COR-L47 (cell line): ENCODE results near the gene ENTR1.
"Not testable (repeated sequence)": the region's sequence is repeated elsewhere in the genome, so short reads cannot be mapped to it uniquely, and the experiment has no call there.

Experiments used
- DNase-seq: peaks from one replicate; lab custom pipeline; 2025; lab: John Stamatoyannopoulos, UW

Gene ENTR1

DNA sequence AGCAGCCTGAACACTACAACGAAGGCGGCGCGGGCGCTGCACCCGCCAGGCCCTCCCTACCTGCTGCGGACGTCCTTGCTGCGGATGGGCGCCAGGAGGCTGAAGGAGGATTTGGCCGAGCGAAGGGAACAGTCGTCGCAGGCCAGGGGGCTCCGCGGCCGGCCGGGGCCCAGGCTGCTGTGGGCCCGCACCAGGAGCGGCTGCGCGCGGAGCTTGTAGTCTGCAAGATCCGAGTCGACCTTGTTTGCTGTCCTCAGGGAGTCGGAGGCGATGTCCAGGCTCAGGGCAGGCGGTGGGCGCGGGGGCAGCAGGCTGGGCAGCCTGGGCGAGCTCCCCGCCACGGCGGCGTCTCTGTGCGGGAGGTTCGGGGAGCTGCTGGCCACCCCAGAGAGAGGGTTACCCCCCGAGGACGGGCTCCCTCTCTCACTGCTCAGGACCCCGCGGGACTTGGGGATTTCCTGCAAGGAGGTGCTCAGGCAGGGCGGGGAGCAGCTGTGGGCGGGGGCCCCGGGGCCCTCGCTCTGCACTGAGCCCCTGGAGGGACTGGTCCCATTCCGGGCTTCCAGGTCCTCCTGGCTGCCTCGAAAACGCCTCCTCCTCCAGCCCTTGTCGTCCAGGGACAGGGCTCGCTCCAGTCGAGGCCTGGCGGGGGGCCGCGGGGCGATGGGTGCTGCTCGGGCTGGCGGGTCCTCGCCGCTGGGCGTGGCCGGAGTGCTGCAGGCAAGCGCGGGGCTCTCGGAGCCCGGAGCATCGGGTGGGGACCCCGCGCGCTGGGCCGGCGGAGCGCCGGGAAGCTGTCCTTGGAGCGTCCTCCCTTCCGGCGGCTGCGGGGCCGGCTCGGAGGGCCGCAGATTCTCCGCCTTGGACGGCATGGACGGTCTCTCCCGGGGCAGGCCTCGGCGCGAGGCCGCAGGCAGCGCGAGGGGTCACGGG, 28.4 kb upstream of the ENTR1 start:
- DNase-seq, result peak; percentile 11

DNA sequence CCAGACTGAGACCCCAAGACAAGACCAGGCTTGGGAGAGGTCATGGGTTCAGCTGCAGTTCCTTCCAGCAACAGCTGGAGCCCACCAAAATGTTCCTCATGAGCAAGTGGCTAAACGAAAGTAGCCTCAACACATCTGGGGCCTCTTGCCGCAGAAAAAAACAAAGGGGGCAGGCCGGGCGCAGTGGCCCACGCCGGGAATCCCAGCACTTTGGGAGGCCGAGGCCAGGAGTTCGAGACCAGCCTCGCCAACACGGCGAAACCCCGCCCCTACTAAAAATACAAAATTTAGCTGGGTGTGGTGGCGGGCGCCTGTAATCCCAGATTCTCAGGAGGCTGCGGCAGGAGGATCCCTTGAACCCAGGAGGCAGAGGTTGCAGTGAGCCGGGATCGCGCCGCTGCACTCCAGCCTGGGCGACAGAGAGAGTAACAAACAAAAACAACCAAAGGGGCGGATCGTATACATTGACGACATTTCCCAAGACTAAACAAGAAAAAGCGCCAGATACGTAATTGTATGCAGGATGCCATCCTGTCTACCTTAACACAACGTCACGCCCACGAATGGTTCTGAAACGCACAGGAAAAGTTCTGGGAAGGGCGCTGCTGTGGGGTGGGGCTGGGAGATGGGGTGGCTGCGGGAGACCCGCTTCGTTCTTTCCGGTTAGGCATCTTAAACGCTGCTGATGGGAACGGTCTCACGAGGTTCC, 27.6 kb upstream of the ENTR1 start:
- DNase-seq, result no peak

GRCh38 chr9:136437430-136437829, 27.0 kb upstream of the ENTR1 start:
- no peak for DNase-seq

GRCh38 chr9:136436055-136436634, 25.7 kb upstream of the ENTR1 start:
- DNase-seq, result no peak

DNA sequence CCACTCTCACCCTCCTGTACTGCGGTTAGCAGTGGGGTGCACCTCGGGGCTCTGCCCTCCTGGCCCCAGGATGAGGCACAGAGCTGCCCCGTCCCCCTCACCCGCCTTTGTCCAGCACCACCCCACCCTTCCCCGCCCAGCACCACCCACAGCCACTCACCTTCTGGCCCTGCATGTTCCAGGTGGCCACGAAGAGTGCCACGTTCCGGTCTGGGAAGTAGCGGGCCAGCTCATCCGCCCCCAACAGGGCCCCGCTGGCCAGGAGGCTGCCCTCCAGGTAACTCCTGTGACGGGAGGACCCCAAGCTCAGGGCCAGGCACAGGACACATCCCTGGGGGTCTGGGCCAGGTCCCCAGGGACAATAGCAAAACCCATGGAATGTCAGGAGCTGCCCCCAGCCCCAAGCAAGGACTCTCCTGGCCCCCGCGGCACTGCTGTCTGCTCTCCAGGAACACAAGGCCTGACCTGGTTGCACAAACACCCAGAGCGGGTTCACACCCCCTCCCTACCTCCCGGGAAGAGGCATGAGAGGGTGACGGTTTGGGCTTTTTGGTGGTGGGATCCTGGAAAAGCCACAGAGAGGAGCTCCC, 24.3 kb upstream of the ENTR1 start:
- no peak for DNase-seq

- DNase-seq, result no peak
Measured at GRCh38 chr9:136433849-136434579, 23.6 kb upstream of the ENTR1 start.

DNA sequence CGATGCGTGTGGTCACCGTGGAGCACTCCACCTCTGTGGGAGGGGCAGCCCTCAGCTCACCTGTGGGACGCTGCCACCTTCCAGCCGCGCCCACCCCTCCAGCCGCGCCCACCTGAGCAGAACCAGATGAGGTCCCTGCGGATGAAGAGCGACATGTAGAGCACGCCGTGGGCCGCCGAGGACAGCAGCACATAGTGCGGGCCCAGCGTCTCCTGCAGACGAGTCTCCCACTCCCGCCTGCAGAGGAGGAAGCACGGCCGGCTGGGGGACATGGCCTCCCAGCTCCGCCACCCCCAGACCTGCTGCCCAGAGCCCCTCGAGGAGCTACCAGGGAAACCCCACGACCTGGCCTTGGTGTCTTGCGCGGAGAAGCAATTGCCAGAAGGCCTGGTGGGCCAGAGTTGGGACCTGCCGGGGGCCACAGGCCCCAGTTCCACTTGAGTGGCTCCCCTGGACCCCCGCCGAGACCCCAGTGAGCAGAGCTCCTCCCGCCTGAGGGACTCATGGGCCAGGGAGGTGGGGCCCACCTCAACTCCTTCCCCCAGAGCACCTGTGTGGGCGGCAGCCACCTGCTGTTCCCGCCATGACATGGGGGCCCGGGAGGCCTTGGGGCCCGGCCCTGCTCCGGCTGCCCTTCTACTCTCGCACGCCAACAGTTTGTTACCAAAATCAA, 22.8 kb upstream of the ENTR1 start:
- DNase-seq, result no peak

DNA sequence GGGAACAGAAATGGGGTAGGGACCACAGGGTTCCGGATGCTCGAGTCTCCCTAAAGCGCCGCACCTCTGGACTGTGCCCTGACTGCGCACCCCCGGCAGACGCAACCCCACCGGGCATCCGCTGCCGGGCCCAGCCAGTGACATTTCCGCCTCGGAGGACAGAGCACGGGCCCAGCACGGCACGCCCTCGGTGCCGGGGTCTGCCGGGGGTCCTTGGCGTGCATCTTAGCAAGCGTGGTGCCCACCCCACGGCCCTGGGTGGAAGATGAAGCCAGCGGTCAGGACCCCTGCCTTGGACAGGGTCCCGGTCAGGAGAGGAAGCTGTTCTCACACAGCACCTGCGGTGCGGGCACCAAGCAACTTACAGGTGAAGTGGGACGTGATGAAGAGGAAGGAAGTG, 22.2 kb upstream of the ENTR1 start:
- DNase-seq, result no peak

- DNase-seq, result no peak
Measured at GRCh38 chr9:136431782-136432350, 21.5 kb upstream of the ENTR1 start.

GRCh38 chr9:136430588-136431234, 20.3 kb upstream of the ENTR1 start:
- no peak for DNase-seq

GRCh38 chr9:136429683-136430491, 19.5 kb upstream of the ENTR1 start:
- DNase-seq, result no peak

GRCh38 chr9:136429075-136429628, 18.7 kb upstream of the ENTR1 start:
- DNase-seq, result no peak

- no peak for DNase-seq
Measured at GRCh38 chr9:136426787-136427186, 16.4 kb upstream of the ENTR1 start.

DNA sequence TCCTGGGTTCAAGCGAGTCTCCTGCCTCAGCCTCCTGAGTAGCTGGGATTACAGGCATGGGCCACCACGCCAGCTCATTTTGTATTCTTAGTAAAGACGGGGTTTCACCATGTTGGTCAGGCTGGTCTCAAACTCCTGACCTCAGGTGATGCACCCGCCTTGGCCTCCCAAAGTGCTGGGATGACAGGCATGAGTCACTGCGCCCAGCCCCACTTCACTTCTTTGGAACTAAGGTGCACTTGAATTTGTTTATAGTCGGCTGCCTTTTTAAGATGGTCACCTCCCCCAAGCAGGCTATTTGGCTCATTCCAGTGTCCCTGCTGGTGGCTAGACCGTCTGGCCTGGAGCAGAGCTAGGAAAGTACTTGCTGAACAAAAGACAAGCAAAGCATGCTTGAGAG, 15.0 kb upstream of the ENTR1 start:
- DNase-seq, result not testable (repeated sequence)

DNA sequence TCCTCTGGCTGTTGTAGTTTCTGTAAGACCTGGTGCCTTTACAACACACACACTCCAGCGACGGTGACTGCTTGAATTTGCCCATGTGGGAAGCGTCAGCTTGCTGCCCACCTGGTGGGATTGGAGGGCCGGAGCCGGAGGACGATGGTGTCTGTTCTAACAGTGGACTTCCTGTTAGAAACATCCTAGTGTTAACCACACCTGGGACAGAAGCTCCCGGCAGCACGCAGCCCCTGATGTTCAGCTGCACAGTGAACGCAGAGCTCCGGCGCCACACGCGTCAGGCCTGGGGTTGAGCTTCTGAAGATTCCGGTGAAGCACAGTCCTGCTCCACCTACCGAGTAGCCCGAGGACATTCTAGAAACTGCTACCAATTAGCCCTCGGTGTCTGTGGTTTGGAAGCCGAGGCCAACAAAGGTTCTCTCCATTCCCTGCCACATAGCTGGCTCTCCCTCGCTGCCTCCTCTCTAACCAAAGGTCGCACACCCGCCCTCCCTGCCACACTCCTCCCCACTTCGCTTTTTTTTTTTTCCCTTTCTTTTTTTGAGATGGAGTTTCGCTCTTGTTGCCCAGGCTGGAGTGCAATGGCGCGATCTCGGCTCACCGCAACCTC, 14.4 kb upstream of the ENTR1 start:
- no peak for DNase-seq

GRCh38 chr9:136423432-136424146, 13.2 kb upstream of the ENTR1 start:
- DNase-seq, result no peak

DNA sequence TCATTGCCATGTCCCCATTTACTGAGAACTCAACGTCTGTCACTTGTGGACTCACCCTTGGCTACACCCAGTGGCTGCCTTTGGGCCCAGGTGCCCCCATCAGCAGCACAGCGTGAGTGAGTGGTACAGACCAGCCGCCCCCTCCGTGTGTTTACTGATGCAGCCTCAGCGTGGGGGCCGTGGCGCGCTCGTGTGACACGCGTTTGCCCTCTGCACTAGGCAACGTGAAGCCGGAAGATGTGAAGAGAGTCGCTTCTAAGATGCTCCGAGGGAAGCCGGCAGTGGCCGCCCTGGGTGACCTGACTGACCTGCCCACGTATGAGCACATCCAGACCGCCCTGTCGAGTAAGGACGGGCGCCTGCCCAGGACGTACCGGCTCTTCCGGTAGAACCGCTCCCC, 12.5 kb upstream of the ENTR1 start:
- no peak for DNase-seq

- DNase-seq, result no peak
Measured at GRCh38 chr9:136421791-136422190, 11.4 kb upstream of the ENTR1 start.
